GM10266 (cell line): ENCODE measurements around the gene SLC28A3.

Experiments
- DNase-seq: peaks from one replicate; pipeline ENCODE4 v3.0.0; 2012; ENCODE audit errors: extremely low spot score
- CTCF ChIP-seq: IDR thresholded peaks from 2 replicates; pipeline ENCODE4 v1.5.1; 2012; ENCODE audit warnings: mild to moderate bottlenecking, low read depth; ENCODE audit not compliant: control insufficient read depth, insufficient read depth; ENCODE audit errors: missing control alignments

The SLC28A3 gene

DNA sequence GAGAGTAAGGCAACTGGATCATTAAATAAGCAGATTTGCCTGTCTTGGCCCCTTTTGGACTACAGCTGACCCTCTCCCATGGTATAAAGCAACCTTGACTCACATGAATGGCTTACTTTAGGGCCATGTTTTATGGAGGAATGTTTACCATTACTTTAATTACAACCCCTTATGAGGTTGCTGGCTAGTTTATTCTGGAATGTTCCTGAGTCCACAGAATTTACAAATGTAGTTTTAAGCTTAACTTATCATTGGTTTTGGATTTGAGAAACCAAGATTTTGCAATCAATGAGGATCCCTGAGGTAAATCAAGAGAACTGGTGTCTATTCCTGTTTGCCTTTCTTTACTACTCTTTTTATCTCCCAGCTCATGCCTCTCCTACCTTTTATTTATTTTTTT is 15.7 kb downstream of the SLC28A3 start:
- DNase-seq = no peak
- TF ChIP-seq CTCF = no peak

GRCh38 chr9:84323858-84324257 is 16.7 kb downstream of the SLC28A3 start:
- DNase-seq = no peak
- no peak for TF ChIP-seq CTCF

DNA sequence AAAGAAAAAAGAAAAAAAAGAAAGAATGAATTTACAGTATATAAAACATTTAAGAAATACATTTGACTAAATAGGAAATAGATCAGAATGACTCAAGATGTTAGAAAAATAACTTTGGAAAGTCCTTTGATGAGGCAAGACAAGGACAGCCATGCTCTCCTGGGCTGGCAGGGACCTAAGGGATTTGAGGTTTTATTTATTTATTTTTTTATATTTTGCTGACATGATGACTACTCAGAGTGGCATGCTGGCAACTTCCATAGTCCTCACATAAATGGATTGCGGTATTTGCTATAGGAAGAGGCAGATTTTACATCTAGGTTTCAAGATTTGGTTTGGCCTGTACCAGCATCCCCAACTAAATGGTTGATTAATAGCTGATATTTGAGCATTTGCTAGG is 17.7 kb downstream of the SLC28A3 start:
- no peak for TF ChIP-seq CTCF
- no peak for DNase-seq

GRCh38 chr9:84320231-84320630 is 20.3 kb downstream of the SLC28A3 start:
- no peak for DNase-seq
- TF ChIP-seq CTCF = no peak

- no peak for TF ChIP-seq CTCF
- no peak for DNase-seq
These were observed 20.9 kb downstream of the SLC28A3 start for GRCh38 chr9:84319632-84320031.

GRCh38 chr9:84318981-84319380 is 21.6 kb downstream of the SLC28A3 start:
- no peak for TF ChIP-seq CTCF
- DNase-seq = no peak

GRCh38 chr9:84317563-84317962 is 23.0 kb downstream of the SLC28A3 start:
- TF ChIP-seq CTCF = peak; percentile 48
- DNase-seq = no peak
